Loucy (cell line): ENCODE data around the gene DCP2.

Experiments used
- H2AFZ ChIP-seq: fragments of 200-600 bp; sonication (generic); 2 replicates; pipeline ENCODE4 v1.6.0; 2016; ENCODE audit warnings: antibody characterized with exemption, mild to moderate bottlenecking, low read length, moderate library complexity
- H3F3A ChIP-seq: fragments of 200-600 bp; 2 replicates; pipeline ENCODE4 v1.6.0; 2016; ENCODE audit warnings: antibody characterized with exemption, low read depth, mild to moderate bottlenecking
- H3K27me3 ChIP-seq: fragments of 200-600 bp; sonication (generic); 2 replicates; pipeline ENCODE4 v1.6.1; 2014; ENCODE audit warnings: low read length, mild to moderate bottlenecking; ENCODE audit not compliant: insufficient read depth, poor library complexity, severe bottlenecking
- H3K36me3 ChIP-seq: fragments of 200-600 bp; sonication (generic); 2 replicates; pipeline ENCODE4 v1.6.1; 2016; ENCODE audit warnings: low read length; ENCODE audit not compliant: insufficient read depth
- H3K4me1 ChIP-seq: fragments of 200-600 bp; sonication (generic); 2 replicates; pipeline ENCODE4 v1.5.1; 2014; ENCODE audit warnings: low read length, mild to moderate bottlenecking; ENCODE audit not compliant: insufficient read depth, poor library complexity, severe bottlenecking
- H3K4me2 ChIP-seq: fragments of 200-600 bp; sonication (generic); 2 replicates; pipeline ENCODE4 v1.6.0; 2014; ENCODE audit warnings: antibody characterized with exemption, low read length, low read depth, mild to moderate bottlenecking; ENCODE audit not compliant: poor library complexity, severe bottlenecking
- H3K4me3 ChIP-seq: fragments of 200-600 bp; sonication (generic); 2 replicates; pipeline ENCODE4 v1.5.1; 2014; ENCODE audit warnings: low read length, mild to moderate bottlenecking, mixed read lengths; ENCODE audit not compliant: poor library complexity, severe bottlenecking
- H3K79me2 ChIP-seq: fragments of 200-600 bp; sonication (generic); 2 replicates; pipeline ENCODE4 v1.6.1; 2014; ENCODE audit warnings: low read length; ENCODE audit not compliant: insufficient read depth
- H3K9ac ChIP-seq: fragments of 200-600 bp; sonication (generic); 2 replicates; pipeline ENCODE4 v1.6.0; 2014; ENCODE audit warnings: mild to moderate bottlenecking, low read depth, low read length, moderate library complexity; ENCODE audit not compliant: poor library complexity, severe bottlenecking
- H3K9me2 ChIP-seq: fragments of 200-600 bp; sonication (generic); replicated peaks from 2 replicates; pipeline ENCODE4 v1.6.1; 2016; ENCODE audit warnings: low read depth, low read length, mixed read lengths
- H3K9me3 ChIP-seq: fragments of 200-600 bp; sonication (generic); 2 replicates; pipeline ENCODE4 v1.6.1; 2014; ENCODE audit warnings: mild to moderate bottlenecking, antibody characterized with exemption, low read length, low read depth; ENCODE audit not compliant: insufficient read depth
- H4K20me1 ChIP-seq: fragments of 200-600 bp; sonication (generic); 2 replicates; pipeline ENCODE4 v1.6.0; 2014; ENCODE audit warnings: antibody characterized with exemption, low read length, mild to moderate bottlenecking; ENCODE audit not compliant: insufficient read depth, poor library complexity, severe bottlenecking
- EZH2phosphoT487 ChIP-seq: fragments of 200-600 bp; IDR thresholded peaks from 2 replicates; pipeline ENCODE4 v1.6.1; 2018; ENCODE audit warnings: antibody characterized with exemption, mild to moderate bottlenecking, moderate library complexity, borderline replicate concordance
- TF ChIP-seq, protein P1 (sequence below): fragments of 200-600 bp; sonication (generic); conservative IDR thresholded peaks from 2 replicates; pipeline ENCODE4 v1.5.1; 2014; ENCODE audit warnings: mild to moderate bottlenecking, antibody characterized with exemption, low read length

Gene DCP2

DNA sequence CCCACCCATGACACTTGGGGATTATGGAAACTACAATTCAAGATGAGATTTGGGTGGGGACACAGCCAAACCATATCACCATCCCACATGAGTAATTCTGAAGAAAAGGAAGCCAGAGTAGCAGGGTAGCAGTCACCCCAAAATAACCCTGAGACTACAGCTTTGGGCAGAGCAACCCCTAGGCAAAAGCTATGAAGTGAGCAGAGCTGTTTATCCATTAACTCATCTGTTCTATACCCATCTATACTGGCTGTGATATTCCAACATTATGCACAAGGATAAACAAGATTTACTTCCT is 42.3 kb upstream of the DCP2 start:
- H3K9me2 ChIP-seq: no peaks in the 10 kb centered on the region
- H3K4me3 ChIP-seq: no peak overlapping the region
- peaks cover 10% of the 10 kb centered on the region for H3K4me1 ChIP-seq
- H4K20me1 ChIP-seq: no peaks in the 10 kb centered on the region
- no peaks in the 10 kb centered on the region for H3K9me3 ChIP-seq
- no peak overlapping the region for H3K4me2 ChIP-seq
- no peaks in the 10 kb centered on the region for H3K36me3 ChIP-seq
- H3K79me2 ChIP-seq: no peaks in the 10 kb centered on the region
- TF ChIP-seq EZH2phosphoT487: no peak
- TF ChIP-seq, protein P1, sequence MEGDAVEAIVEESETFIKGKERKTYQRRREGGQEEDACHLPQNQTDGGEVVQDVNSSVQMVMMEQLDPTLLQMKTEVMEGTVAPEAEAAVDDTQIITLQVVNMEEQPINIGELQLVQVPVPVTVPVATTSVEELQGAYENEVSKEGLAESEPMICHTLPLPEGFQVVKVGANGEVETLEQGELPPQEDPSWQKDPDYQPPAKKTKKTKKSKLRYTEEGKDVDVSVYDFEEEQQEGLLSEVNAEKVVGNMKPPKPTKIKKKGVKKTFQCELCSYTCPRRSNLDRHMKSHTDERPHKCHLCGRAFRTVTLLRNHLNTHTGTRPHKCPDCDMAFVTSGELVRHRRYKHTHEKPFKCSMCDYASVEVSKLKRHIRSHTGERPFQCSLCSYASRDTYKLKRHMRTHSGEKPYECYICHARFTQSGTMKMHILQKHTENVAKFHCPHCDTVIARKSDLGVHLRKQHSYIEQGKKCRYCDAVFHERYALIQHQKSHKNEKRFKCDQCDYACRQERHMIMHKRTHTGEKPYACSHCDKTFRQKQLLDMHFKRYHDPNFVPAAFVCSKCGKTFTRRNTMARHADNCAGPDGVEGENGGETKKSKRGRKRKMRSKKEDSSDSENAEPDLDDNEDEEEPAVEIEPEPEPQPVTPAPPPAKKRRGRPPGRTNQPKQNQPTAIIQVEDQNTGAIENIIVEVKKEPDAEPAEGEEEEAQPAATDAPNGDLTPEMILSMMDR: no peak
- H3K9ac ChIP-seq: no peak overlapping the region
- H2AFZ ChIP-seq: no peak overlapping the region
- H3F3A ChIP-seq: peaks cover 5% of the 10 kb centered on the region; the same call in 1 of the 2 replicates
- H3K27me3 ChIP-seq: no peaks in the 10 kb centered on the region

DNA sequence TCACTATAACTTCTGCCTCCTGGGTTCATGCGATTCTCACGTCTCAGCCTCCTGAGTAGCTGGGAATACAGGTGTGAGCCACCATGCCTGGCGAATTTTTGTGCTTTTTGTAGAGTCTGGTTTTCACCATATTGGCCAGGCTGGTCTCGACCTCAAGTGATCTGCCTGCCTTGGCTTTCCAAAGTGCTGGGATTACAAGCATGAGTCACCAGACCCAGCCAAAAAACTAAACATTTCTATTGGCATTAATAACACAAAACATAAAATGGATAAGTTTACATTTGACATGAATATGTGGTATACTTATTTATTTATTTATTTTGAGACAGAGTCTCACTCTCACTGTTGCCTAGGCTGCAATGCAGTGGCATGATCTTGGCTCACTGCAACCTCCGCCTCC is 40.9 kb upstream of the DCP2 start:
- Histone ChIP-seq H4K20me1 (no peaks in the 10 kb centered on the region), H3F3A (no peaks in the 10 kb centered on the region), H3K36me3 (no peaks in the 10 kb centered on the region), H3K9me2 (no peaks in the 10 kb centered on the region), H2AFZ (no peak overlapping the region), H3K9ac (no peak overlapping the region), H3K27me3 (no peaks in the 10 kb centered on the region), H3K4me1 (peaks cover 6% of the 10 kb centered on the region), H3K79me2 (no peaks in the 10 kb centered on the region), H3K4me3 (no peak overlapping the region), H3K4me2 (no peak overlapping the region), H3K9me3 (no peaks in the 10 kb centered on the region)
- TF ChIP-seq EZH2phosphoT487: no peak
- TF ChIP-seq, protein P1: no peak

DNA sequence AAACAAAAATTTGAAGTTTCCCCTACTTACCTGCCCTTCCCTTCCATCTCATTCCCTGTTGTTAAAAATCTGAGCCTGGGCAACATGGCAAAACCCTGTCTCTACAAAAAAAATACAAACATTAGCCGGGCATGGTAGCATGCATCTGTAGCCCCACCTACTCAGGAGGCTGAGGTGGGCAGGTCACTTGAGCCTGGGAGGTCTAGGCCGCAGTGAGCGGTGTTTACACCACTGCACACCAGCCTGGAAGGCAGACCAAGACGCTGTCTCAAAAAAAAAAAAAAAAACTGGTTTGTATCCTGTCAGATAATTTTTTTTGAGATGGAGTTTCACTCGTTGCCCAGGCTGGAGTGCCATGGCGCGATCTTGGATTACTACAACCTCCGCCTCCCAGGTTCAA is 38.3 kb upstream of the DCP2 start:
- no peaks in the 10 kb centered on the region for H3K9me3 ChIP-seq
- H4K20me1 ChIP-seq: no peaks in the 10 kb centered on the region
- H3K4me1 ChIP-seq: no peaks in the 10 kb centered on the region
- no peak overlapping the region for H3K4me3 ChIP-seq
- no peaks in the 10 kb centered on the region for H3K9me2 ChIP-seq
- H3K27me3 ChIP-seq: no peaks in the 10 kb centered on the region
- H3K4me2 ChIP-seq: no peak overlapping the region
- TF ChIP-seq EZH2phosphoT487: no peak
- TF ChIP-seq, protein P1: no peak
- H3K79me2 ChIP-seq: no peaks in the 10 kb centered on the region
- H3K9ac ChIP-seq: no peak overlapping the region
- H3K36me3 ChIP-seq: no peaks in the 10 kb centered on the region
- H3F3A ChIP-seq: no peaks in the 10 kb centered on the region
- H2AFZ ChIP-seq: no peak overlapping the region
